GM19397 (cell line): ENCODE measurements around the gene GALNT12.

Experiments used
- ATAC-seq: cut with Tn5 transposase; IDR thresholded peaks from one replicate; pipeline ENCODE4 v1.9.1; 2021; ENCODE audit warnings: mild to moderate bottlenecking, moderate library complexity; ENCODE audit not compliant: unreplicated experiment

The GALNT12 gene

DNA sequence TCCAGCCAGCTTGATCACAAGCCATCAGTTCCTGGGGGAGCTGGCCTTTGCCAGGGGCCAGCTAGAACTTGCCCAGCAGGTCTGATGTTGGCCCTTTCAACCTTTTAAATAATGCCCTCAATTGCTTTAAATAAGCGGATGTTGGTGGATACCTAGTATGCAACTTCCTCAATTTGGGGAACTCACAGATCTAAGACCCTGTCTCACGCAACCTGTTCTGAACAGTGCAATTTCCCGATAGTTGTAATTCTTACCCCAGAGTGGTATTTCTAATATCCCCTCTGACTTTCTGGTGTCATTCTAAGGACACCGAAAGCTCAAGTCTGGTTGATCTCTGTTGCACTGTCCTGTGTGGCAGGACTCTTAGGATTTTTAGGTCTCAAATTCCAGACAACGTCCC lies 23.1 kb downstream of the GALNT12 start:
- no peak for ATAC-seq

DNA sequence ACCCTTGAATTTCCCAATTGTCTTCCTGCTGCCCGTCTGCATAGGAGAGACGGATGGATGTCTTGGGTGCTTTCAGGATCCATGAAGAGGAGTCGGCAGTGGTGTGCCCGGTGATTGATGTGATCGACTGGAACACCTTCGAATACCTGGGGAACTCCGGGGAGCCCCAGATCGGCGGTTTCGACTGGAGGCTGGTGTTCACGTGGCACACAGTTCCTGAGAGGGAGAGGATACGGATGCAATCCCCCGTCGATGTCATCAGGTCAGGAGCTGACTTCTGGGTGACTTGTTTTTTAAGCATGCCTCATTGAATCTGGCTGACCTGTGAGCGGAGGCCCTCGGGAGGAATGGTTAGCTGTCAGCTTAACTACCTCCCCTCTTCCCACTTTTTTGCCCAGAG lies 24.2 kb downstream of the GALNT12 start:
- ATAC-seq = no peak

DNA sequence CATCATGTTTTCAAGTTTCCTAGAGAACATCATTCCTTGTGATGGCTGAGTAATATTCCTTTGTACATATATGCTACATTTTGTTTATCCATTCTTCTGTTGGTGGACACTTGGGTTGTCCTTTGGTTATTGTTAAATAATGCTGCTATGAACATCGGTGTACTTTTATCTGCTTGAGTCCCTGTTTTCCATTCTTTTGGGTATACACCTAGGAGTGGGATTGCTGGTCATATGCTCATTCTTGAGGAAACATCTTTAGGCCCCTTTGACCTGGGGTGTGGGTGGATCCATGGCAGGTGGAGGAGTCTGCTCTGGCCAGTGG lies 25.3 kb downstream of the GALNT12 start:
- no peak for ATAC-seq

DNA sequence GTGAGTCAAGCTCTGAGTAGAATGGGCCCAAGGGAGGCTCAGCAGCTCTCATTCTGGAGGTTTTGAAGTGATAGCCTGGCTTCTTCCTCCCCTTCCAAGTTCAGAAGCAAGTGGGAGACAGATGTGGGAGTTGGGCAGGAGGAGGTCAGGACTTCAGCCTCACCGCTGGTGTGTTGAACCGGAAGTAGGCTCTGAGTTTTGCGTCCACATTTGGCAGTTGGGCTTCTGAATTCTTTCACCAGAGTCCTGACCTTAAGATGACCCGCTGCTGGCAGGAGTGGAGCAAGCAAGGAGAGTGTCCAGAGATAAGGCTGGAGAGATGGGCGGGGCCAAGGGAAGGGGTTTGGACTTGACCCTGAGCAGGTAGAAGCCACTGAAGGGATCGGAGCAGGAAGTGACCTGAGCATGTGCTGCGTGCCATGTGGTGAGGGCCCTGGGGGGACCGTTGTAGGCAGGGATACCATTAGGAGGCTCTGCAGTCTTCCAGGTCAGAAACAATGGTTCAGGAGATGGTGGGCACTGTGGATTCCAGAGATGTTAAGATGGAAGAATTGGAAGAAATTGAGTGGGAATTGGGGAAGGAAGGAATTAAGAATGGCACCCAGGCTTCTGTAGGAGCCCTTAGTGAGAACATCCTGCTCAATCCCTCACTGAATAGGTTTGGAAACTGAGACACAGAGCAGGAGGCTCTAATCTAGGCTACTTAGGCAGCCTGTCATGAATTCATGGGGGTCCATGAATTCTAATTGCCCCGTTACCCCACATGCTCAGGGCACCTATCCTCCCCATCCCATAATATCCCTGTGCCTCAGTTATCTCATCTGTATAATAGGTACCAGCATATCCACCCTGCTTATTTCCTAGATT lies 25.9 kb downstream of the GALNT12 start:
- no peak for ATAC-seq

DNA sequence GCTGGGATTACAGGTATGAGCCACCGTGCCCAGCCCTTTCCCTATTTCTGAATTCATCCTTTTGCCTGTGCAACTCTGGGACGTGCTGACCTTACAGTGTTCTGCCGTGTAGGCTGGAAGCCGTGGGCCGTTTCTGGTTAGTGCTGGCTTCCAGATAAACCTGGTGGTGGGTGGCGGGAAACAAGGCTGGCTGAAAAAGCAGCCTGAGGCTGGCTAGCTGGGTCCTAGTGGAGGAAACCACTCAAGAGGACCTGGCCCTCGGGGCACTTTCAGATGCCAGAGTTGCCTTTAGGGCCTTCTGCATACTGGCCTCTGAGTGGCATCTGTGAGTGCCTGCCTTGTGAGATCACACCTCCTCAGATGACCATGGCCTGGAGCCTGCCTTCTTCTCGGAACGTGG lies 26.9 kb downstream of the GALNT12 start:
- no peak for ATAC-seq

DNA sequence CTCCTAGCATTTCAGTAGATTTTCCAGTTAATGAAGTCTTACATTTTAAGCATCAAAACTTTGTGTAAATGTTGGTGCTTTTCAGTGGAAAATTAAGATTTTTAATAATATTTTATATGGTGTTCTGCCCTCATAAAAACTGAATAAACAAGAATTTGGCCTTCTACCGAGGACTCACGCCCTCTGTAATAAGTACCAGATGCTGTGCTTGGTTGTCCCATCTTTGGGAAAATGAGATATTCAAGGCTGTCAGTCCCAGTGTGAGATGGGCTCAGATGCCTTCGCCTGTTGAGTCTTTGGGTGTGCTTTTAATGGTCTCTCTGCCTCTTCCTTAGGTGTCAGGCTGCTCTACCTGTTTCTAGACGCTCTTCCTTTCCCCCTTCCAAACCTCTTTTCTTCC lies 28.7 kb downstream of the GALNT12 start:
- ATAC-seq = no peak

DNA sequence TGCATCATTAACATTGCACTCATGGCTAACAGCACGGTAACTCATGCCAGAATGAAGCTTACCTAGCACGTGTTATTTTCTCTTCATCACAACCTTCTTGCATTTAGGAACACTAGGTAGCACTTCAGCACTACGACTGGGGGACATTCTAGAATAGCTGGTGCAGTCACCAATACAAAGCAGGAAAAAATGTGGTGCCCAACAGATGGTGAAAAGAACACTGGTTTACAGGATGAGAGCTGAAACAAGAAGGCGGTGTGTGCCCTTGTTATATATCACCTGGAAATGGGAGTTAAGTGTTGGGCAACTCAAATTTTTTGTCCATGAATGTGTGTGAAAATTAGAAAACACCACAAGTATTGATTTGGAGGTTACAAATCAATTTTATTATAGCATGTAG lies 30.0 kb downstream of the GALNT12 start:
- ATAC-seq = no peak

DNA sequence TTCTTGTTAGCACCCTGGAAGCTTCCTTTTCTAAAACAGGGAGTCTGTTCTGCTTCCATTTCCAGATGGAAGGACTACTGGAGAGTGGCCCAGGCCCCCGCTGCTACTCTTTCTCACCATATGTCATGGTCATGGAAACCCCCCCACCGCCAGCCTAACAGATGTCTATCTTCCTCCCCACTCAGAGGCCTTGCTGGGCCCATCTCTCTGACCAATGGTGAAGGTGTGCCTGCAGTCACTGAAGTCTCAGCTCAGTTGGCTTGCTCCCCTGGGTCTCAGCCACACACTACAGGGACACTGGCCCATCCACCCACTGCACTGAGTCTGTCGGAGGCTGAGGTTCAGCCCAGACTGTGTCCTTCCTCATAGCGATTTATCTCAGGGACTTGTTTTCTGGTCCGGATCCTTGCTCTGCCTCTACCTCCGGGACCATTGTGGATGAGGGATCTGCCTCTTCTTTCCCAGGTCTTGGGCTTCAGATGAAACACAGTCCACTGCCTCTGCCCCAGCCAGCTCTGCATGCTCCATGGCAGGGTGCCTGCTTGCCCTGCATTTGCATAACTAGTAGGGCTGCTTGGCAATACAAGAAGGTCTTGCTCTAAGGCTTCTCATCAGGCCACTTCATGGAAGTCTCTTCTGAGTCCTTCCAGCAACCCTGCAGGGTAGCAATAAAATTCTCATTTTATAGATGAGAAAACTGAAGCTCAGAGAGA lies 30.8 kb downstream of the GALNT12 start:
- ATAC-seq = no peak

DNA sequence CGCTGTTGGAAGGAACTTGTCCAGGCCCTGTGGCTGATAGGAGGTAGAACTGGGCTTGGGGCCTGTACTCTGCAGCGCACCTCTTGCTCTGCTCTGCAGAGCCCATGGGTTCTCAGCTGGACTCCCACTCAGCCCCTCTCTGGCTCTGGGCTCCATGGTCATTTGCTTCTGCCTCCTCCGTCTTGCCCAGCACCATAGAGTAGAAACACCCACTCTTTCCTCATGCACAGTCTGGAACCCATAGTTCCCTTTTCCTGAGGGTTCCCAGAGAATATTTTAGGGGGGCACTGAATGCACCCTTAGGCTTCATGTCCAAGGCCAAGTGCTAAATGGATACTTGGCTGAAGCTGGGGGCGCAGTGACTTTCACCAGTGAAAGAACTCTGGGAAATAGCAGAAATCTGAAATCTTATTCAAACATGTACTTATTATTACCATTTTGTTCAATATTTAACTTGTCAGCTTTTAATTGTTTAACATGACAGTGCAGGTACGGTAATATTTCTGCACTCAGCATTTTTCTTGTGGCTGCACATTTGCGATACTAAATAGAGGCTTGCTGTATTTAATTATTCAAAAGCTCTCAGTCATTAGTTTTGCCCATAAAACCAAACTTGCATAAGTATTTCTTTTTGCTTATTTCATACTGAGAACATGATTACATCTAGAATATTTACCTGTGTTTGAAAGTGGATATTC lies 31.5 kb downstream of the GALNT12 start:
- ATAC-seq = no peak

DNA sequence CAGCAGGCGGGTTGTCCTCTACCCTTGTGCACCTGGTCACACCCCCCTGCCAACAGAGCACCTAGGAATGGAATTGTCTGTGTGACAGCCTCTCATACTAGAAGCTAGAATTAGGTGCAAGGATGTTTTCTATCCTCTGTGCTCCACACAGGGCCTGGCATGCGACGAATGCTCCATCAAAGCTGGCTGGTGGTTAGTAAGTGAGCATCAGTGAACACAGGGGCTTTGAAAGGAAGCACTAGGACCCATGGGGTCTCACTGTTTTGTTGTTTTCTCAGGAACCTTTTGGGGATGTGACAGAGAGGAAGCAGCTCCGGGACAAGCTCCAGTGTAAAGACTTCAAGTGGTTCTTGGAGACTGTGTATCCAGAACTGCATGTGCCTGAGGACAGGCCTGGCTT lies 32.3 kb downstream of the GALNT12 start:
- ATAC-seq = no peak

DNA sequence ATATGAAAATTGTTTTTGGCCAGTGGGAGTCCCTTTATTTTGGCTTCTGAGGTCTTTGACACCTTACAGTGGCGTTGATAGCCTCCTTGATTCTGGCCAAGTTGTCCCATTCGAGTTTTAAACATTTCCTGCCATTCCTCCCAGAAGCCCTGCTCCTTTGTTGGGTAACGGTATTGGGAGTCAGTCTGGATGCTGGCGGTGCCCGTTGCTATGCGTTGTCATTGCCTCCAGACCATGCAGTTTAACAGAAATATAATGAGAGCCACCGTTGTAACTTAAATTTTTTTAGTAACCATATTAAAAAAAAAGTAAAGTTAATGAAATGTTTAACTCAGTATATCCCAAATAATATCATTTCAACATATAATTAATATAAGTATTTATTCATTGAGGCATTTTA lies 35.0 kb downstream of the GALNT12 start:
- ATAC-seq = no peak

DNA sequence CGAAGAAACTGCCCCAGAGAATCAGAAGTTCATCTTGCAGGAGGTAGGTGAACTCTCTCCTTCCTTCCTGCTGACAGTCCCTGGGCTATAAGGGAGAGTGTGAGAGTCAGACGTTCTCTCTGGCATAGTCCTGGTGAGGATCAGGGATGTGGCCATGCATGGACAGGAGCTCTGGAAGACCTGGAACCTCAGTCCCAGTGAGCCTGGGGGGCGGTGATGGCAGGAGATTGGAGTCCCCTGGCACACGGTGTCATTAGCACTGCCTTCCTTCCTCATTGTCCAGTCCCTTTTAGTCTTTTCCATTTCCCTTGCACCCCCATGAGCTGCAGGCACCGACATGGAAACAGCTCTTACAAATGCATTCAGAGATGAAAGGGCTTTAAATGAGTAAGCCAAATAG lies 38.6 kb downstream of the GALNT12 start:
- ATAC-seq = no peak

DNA sequence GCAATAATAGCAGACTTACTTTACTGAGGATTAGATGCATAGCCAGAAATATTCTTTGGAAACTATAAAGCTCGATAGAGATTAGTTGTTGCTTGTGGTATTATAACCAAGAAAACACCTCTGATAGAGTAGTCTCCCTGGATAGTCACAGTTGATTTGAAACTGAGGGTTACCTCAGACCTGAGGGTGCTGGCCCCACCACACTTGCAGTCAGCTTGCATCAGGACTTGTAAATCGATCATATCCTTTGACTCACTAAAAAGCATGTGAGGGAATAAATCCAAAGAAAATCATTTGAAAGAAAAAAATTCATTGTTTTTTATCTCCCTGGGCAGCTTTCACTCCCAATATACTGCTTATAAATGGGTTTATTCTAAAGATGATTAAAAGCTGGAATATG lies 39.4 kb downstream of the GALNT12 start:
- ATAC-seq = no peak

DNA sequence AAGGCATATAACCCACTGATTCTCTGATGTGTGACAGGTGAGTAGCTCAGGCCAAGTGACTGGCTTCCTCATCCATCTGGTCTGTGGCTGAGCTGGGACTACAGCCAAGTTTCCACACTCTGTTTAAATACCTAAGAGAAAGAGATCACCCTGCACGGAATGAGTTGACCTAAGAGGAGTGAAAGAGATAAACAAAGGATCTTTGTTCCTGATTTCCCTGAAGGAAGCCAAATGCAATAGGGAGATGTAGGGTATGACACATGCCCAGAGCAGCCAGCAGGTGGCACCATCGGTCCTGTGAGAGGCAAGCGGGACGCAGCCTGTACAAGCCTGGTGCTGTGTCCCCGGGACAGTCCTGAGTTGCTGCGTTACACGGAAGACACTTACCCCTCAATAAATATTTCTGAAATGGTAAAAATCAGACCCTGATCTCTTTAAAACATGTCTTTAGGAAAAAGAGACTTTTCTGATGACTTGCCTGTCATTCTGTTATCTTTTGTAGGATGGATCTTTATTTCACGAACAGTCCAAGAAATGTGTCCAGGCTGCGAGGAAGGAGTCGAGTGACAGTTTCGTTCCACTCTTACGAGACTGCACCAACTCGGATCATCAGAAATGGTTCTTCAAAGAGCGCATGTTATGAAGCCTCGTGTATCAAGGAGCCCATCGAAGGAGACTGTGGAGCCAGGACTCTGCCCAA lies 41.1 kb downstream of the GALNT12 start:
- peak; percentile 90 for ATAC-seq

DNA sequence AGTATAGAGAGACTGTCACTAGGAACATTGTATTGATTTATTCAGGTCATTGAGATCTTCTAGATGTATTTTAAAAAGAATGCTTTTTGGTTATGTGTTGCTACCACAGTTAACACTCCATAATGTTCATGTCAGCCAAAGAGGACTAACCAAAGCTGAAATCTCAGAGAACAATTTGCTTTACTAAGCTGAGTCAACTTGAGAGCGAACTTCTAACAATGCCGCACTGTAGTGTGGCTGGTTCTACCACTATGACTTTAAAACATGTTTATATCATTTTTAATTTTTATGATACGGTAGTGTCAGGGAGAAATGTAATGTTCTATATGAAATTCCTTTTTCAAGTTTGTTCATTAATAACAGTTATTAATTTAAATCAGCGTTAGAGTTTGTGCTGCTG lies 42.1 kb downstream of the GALNT12 start:
- ATAC-seq = no peak

DNA sequence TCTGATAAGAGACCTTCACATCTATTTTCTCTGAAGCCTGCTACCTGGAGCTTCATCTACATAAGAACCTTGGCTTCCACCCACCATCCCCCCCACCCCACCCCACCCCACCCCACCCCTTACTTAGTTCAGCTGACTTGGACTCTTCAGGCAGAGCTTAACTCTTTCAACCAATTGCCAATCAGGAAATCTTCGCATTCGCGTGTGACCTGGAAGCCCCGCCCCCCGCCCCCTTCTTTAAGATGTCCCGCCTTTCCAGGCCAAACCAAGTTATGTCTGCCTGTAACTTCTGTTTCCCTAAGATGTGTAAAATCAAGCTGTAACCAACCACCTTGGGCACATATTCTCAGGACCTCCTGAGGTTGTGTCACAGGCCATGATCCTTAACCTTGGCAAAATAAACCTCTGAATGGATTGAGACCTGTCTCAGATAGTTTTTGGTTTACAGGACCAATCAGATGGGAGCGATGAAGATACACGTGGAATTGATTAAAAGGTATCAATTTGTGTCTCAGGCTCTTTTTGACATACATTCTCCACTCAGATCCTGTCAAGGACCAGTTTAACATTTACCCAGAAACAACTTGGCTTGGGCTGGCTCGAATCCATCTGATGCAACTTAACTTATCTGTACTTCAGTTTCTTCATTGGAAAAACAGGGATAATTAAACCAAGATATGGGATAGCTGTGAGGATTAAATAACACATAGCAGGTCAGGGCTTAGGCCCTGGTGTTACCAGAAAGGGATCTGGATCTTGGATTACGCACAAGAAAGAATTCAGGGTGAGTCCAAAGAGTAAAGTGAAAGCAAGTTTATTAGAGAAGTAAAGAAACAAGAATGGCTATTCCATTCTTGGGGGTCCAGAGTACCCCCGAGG lies 43.6 kb downstream of the GALNT12 start:
- ATAC-seq = no peak

DNA sequence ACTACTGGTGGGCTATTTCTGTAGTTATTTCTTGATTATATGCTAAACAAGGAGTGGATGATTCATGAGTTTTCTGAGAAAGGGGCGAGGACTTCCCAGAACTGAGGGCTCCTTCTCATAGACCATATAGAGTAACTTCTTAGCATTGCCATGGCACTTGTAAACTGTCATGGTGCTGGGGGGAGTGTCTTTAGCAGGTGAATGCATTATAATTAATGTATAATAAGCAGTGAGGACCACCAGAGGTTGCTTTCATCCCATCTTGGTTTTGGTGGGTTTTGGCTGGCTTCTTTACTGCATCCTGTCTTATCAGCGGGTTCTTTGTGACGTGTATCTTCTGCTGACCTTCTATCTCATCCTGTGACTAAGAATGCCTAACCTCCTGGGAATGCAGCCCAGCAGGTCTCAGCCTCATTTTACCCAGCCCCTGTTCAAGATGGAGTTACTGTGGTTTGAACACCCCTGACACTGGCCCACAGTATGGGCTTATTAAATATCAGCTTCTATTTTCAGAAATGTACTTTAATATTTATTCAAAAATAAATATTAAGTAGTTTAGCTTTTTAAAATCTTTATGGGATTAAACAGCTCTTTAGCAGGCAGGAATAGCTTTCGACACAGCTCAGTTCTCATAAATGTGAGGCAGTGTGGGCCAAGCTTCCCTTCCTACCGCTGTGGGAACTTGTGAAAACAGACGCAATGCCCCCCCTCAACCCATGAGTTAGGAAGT lies 44.4 kb downstream of the GALNT12 start:
- no peak for ATAC-seq

DNA sequence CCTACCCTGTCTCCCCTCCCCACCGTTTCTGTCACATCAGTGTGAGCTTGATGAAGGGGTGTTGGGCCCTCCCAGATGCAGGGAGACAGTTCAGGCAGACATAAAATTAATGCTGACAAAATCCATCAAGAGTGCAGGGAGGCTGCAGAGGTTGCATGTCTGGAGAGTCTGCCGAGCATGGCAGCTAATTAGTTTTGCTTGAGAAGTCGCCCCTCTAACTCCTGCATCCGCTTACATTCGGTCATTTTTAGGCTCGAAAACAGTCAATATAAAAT lies 44.9 kb downstream of the GALNT12 start:
- no peak for ATAC-seq

DNA sequence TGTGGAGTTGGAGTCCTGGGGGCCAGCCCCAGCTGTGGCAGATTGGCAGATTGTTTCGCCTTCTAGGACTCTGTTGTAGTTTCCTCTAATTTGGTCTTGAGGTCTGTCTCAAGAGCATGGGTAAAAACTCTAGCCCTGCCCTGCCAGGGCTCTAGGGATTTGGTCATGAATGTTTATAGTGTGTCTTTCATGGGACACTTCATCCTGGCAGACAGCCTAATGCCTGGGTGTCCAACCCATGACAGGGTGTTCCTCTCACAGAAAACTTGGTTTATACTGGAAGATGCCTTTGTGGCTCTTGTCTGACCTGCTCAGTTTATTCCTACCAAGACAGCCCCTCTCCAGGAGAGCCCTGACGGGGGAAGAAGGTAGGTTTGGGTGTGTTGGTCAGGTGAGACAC lies 45.5 kb downstream of the GALNT12 start:
- no peak for ATAC-seq

DNA sequence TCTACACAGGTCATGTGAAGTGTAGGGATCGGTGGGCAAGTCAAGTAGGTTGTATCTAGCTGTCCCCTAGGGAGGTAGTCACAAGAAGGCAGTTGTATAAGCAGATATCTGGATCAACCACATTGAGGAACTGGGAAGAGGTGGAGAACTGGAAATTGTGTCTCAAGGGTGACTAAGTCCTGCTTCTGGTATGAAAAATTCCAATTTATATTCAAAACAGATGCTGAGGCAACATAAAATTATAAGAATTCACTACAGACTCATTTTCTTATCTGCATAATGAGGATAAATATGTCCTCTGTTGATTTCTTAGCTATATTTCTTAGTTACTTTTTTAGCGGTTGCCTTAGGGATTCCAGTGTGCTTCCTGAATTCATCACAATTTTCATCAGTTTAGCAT lies 46.8 kb downstream of the GALNT12 start:
- no peak for ATAC-seq
